HEK293T (cell line): ENCODE data around the gene ATP2C1.
A peak's percentile ranks its signal among the peaks of the same experiment; 100 is the strongest.

ENCODE experiments used
- CTCF ChIA-PET: fragments of 350-600 bp; formaldehyde crosslinking; extraction: SDS; loops from one replicate; lab custom pipeline; 2021; ENCODE audit warnings: antibody characterized with exemption, inconsistent platforms; lab: Yijun Ruan, JAX
- POLR2A ChIA-PET: fragments of 350-600 bp; formaldehyde crosslinking; extraction: SDS; loops from one replicate; lab custom pipeline; 2020; ENCODE audit warnings: antibody characterized with exemption, inconsistent platforms; lab: Yijun Ruan, JAX
- DNase-seq: peaks from one replicate; pipeline ENCODE4 v3.0.0; 2012; ENCODE audit warnings: mixed read lengths; ENCODE audit errors: extremely low spot score
- ARNT ChIP-seq: fragments of 450-650 bp; IDR thresholded peaks from 2 replicates; pipeline ENCODE4 v1.6.1; 2017; ENCODE audit warnings: mild to moderate bottlenecking
- BHLHE40 ChIP-seq: fragments of 450-650 bp; IDR thresholded peaks from 2 replicates; pipeline ENCODE4 v1.6.1; 2016; ENCODE audit warnings: mild to moderate bottlenecking, moderate library complexity, borderline replicate concordance
- CTBP1 ChIP-seq: fragments of 450-650 bp; IDR thresholded peaks from 2 replicates; pipeline ENCODE4 v1.6.1; 2016; ENCODE audit warnings: borderline replicate concordance
- ELF4 ChIP-seq: fragments of 450-650 bp; IDR thresholded peaks from 2 replicates; pipeline ENCODE4 v1.6.1; 2017; ENCODE audit warnings: antibody characterized with exemption
- FOXA1 ChIP-seq: fragments of 450-650 bp; IDR thresholded peaks from 2 replicates; pipeline ENCODE4 v1.6.1; 2016; ENCODE audit warnings: mild to moderate bottlenecking
- FOXK2 ChIP-seq: fragments of 450-650 bp; IDR thresholded peaks from 2 replicates; pipeline ENCODE4 v1.6.1; 2016; ENCODE audit warnings: mild to moderate bottlenecking
- FOXM1 ChIP-seq: fragments of 450-650 bp; IDR thresholded peaks from 2 replicates; pipeline ENCODE4 v1.6.1; 2017; ENCODE audit warnings: mild to moderate bottlenecking, borderline replicate concordance
- HDGF ChIP-seq: fragments of 450-650 bp; IDR thresholded peaks from 2 replicates; pipeline ENCODE4 v1.6.1; 2017; ENCODE audit warnings: antibody characterized with exemption, borderline replicate concordance
- L3MBTL2 ChIP-seq: fragments of 450-650 bp; conservative IDR thresholded peaks from 2 replicates; pipeline ENCODE4 v1.6.1; 2016; ENCODE audit warnings: mild to moderate bottlenecking
- LEF1 ChIP-seq: fragments of 450-650 bp; IDR thresholded peaks from 2 replicates; pipeline ENCODE4 v1.6.1; 2017; ENCODE audit warnings: mild to moderate bottlenecking, borderline replicate concordance
- NFRKB ChIP-seq: fragments of 450-650 bp; IDR thresholded peaks from 2 replicates; pipeline ENCODE4 v1.6.1; 2016; ENCODE audit warnings: mild to moderate bottlenecking, moderate library complexity
- SP1 ChIP-seq: fragments of 450-650 bp; IDR thresholded peaks from 2 replicates; pipeline ENCODE4 v1.6.1; 2017
- SUZ12 ChIP-seq: fragments of 450-650 bp; IDR thresholded peaks from 2 replicates; pipeline ENCODE4 v1.6.1; 2016; ENCODE audit warnings: mild to moderate bottlenecking
- TARDBP ChIP-seq: fragments of 450-650 bp; IDR thresholded peaks from 2 replicates; pipeline ENCODE4 v1.6.1; 2016
- ZNF384 ChIP-seq: fragments of 450-650 bp; IDR thresholded peaks from 2 replicates; pipeline ENCODE4 v1.6.1; 2016
- TF ChIP-seq, protein P1 (sequence below): fragments of 450-650 bp; IDR thresholded peaks from 2 replicates; pipeline ENCODE4 v1.6.1; 2016

ATP2C1 gene

DNA sequence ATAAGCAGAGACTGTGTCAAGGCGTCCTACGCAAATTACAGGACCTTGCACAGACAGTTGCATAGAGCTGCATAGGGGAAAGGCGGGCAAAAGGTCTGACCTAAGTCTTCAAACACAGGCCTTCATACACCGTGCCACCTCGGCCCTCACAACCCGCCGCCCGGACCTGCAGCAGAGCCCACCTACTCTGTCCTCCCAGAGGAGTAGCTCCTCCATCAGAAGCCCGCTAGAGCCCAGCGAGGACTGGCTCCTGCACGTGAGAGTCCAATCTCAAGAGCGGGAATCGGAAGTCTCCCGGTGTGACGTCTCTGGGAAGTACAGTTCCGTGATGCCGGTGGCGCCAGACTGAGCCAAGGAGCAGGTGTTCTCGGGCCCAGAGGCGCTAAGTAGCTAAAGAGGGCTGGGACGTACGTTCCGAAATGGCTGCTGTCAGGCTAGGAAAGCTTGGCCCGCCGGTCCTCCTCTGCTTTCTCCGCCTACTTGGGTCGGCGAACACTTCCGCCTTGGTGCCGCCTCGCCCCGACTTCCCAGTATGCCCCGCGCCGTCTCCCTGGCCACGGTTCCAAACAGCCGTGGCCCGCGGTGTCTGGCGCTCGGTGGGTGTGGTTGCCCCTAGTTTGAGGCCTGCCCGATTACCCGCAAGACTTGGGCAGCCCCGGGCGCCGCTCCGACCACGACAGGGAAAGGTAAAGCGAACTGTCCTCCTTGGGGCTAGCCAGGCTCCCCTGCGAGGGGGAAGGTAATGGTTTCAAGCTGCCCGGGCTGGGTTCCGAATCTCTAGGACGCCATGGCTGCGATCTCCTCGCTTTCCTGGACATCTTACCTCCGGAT is 132.7 kb downstream of the ATP2C1 start, which contains the start of the genes ASTE1 and NEK11:
ASTE1 (minus strand) TSS at position 505 of the 831 bp plus-strand sequence. CDS start 1,519 bp downstream, outside the sequence.
NEK11 (plus strand) TSS at position 557 of the 831 bp plus-strand sequence. CDS start 2,832 bp downstream, outside the sequence.
- CTCF ChIA-PET, result no interaction called here
- no peak for TF ChIP-seq ARNT
- peak; percentile 96 for TF ChIP-seq L3MBTL2
- TF ChIP-seq NFRKB, result no peak
- peak; percentile 75 for TF ChIP-seq ELF4

DNA sequence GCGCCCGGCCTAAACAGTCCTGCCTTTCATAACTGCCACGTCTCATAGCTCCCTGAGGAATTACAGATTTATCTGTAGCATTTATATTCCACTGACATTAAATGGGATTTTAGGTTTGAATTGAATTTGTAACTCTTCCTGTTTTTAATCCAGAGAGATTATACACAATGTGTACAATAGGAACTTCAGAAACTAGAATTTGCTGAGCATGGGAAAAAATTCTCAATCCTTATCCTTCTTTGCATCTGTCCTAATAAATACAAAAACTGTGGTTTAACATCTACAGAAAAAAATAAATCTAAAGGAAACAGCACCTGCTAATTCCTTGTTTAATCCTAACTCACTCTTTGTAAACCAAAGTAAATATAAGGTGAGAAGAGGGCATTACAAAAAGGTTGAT is 135.0 kb downstream of the ATP2C1 start:
- no peak for DNase-seq
- ChIA-PET POLR2A (no interaction called here), CTCF (no interaction called here)

More for the DNA sequence above, 132.7 kb downstream of the ATP2C1 start, which contains the start of the genes ASTE1 and NEK11:
- POLR2A ChIA-PET, result interaction anchor here (0.6 to 1.7 kb wide), 12 partner anchors 10 to 455 kb away, joined by 3 to 9 read pairs (median 3); partner anchors contain the start of genes ATP2C1, NUDT16 and PIK3R4
- peak; percentile 83 for DNase-seq

DNA sequence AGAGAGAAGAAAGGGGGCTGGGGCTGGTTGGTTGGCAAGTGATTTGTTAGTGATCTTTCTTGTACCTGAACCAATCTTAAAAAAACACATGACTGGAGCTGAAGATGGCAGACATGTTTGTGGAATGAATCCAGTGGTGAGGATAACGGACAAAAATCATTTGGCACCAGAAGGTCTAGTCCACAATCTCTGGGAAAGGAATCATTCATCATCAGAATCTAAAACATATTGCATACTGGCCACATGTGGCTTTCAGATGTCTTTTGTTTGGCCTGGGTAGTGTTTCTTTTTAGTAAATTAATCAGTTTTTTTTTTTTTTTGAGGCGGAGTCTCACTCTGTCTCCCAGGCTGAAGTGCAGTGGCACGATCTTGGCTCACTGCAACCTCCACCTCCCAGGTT is 137.8 kb downstream of the ATP2C1 start:
- CTCF ChIA-PET, result no interaction called here
- POLR2A ChIA-PET, result no interaction called here
- TF ChIP-seq TARDBP (no peak), FOXK2 (no peak), HDGF (no peak), NFRKB (no peak), L3MBTL2 (no peak), ELF4 (no peak), LEF1 (no peak), SP1 (no peak), BHLHE40 (no peak), CTBP1 (no peak), SUZ12 (no peak), ARNT (no peak), ZNF384 (no peak), FOXA1 (no peak), FOXM1 (no peak)
- TF ChIP-seq, protein P1, sequence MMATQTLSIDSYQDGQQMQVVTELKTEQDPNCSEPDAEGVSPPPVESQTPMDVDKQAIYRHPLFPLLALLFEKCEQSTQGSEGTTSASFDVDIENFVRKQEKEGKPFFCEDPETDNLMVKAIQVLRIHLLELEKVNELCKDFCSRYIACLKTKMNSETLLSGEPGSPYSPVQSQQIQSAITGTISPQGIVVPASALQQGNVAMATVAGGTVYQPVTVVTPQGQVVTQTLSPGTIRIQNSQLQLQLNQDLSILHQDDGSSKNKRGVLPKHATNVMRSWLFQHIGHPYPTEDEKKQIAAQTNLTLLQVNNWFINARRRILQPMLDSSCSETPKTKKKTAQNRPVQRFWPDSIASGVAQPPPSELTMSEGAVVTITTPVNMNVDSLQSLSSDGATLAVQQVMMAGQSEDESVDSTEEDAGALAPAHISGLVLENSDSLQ, result no peak
- no peak for DNase-seq

More for the DNA sequence above, 135.0 kb downstream of the ATP2C1 start:
- TF ChIP-seq LEF1, result no peak
- no peak for TF ChIP-seq NFRKB
- TF ChIP-seq, protein P1, result no peak
- no peak for TF ChIP-seq SUZ12
- no peak for TF ChIP-seq FOXM1

DNA sequence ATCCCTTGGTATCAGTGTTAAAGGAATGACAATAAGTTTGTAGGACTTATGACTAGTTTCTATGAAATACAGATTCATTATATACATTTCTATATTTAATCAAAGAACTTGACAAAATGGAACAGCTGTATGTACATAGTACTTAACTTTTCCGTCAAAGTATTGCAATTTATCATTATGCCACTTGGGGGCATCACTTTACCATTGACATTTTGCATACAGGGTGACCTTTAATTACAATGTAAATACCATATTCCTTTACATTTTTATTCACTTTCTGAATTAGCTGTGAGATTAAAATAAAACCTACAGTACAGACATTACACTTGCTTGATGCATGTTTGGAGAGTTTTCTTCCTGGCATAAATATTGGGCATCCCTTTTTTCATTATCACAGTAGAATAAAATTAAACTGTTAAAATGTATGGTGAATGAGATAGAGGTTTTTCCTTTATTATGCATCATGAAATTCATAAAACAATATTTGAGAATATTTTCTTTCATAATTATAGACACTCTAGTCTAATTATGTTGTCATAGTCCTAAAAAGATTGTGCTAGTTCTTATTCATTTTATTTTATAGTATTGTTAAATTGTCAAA is 139.7 kb downstream of the ATP2C1 start:
- no peak for TF ChIP-seq FOXK2
- TF ChIP-seq FOXA1, result 0 out of 2 replicates have a peak, but pooled peaks have one; percentile 35
- ChIA-PET POLR2A (no interaction called here), CTCF (interaction anchor here (0.6 to 1.1 kb wide), 5 partner anchors 656 to 1212 kb away, joined by 3 read pairs; partner anchors contain the start of gene CPNE4)
- peak; percentile 18 for DNase-seq

DNA sequence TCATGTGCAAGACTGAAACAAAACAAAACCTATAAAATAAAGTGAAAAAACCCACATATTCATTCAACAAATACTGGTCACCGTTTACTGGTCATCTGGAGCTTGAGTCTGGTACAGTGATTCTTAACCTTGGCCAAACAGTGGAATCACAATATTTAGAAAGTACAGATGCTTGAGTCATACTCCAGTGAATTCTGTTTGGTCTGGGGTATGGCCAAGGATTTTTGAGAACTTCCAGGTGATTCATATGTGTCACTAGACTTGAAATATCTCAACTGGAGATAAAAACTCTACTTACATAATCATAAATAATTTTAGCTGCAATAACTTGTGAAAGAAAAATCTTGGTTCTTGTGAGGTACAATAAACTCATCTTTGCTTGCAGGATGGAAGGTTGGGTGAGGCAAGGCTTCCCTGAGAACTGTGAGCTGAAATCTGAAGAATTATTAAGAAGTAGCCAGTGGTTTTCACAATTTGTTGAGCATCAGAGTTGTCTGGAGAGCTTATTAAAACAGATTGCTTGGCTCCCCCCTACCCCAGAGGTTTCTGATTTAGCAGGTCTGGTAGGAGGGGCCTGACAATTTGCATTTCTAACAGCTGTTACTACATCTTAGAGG is 142.4 kb downstream of the ATP2C1 start:
- TF ChIP-seq FOXM1, result no peak
- TF ChIP-seq NFRKB, result no peak
- TF ChIP-seq, protein P1, result no peak
- TF ChIP-seq FOXK2, result no peak
- no peak for TF ChIP-seq CTBP1
- TF ChIP-seq SP1, result no peak
- no peak for TF ChIP-seq LEF1
- TF ChIP-seq SUZ12, result no peak
- TF ChIP-seq ZNF384, result no peak
- no peak for TF ChIP-seq L3MBTL2
- no peak for TF ChIP-seq ARNT
- no peak for TF ChIP-seq BHLHE40
- TF ChIP-seq FOXA1, result no peak
- TF ChIP-seq TARDBP, result no peak
- TF ChIP-seq ELF4, result no peak
- POLR2A ChIA-PET, result interaction anchor here (0.6 to 1.2 kb wide), 2 partner anchors 142 to 345 kb away, joined by 3 read pairs; partner anchors contain the start of genes ATP2C1 and NUDT16

DNA sequence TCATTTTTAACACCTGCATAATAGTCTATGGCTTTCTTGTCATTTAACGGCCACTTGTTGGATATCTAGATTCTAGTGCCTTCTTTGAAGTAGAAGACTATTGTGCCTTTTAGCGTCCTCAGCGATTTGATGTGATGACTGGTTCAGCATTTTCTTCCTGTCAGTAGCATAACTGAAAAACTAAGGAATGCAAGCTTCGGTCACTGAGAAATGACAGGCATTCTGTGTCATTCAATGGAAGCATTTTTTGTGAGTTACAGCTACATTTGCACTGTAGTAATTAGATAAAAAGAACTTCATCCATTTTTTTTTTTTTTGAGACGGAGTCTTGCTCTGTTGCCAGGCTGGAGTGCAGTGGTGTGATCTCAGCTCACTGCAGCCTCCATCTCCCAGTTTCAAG is 143.1 kb downstream of the ATP2C1 start:
- CTCF ChIA-PET, result no interaction called here
- POLR2A ChIA-PET, result interaction anchor here (0.6 to 1.2 kb wide), 2 partner anchors 143 to 344 kb away, joined by 3 read pairs; partner anchors contain the start of genes ATP2C1 and NUDT16
- DNase-seq, result no peak
- TF ChIP-seq LEF1, result no peak
- no peak for TF ChIP-seq SP1
- TF ChIP-seq HDGF, result no peak
- no peak for TF ChIP-seq ARNT
- no peak for TF ChIP-seq BHLHE40
- no peak for TF ChIP-seq CTBP1
- no peak for TF ChIP-seq FOXM1
- TF ChIP-seq SUZ12, result no peak
- TF ChIP-seq L3MBTL2, result no peak
- TF ChIP-seq TARDBP, result no peak
- no peak for TF ChIP-seq NFRKB
- no peak for TF ChIP-seq ELF4
- TF ChIP-seq FOXK2, result no peak
- TF ChIP-seq ZNF384, result no peak
- TF ChIP-seq, protein P1, result no peak
- no peak for TF ChIP-seq FOXA1

More for the DNA sequence above, 142.4 kb downstream of the ATP2C1 start:
- CTCF ChIA-PET, result no interaction called here
- DNase-seq, result no peak
